ENCODE measurements around the gene YRDC. TPM values are rescaled to one million over a fixed set of nuclear protein-coding genes. Genes with fewer than 3 reads are reported as not detected.
A peak's percentile ranks its signal among the peaks of the same experiment; 100 is the strongest.

The YRDC gene
- total RNA-seq, 1 donor from 2014 or later, result 5.7 TPM

DNA sequence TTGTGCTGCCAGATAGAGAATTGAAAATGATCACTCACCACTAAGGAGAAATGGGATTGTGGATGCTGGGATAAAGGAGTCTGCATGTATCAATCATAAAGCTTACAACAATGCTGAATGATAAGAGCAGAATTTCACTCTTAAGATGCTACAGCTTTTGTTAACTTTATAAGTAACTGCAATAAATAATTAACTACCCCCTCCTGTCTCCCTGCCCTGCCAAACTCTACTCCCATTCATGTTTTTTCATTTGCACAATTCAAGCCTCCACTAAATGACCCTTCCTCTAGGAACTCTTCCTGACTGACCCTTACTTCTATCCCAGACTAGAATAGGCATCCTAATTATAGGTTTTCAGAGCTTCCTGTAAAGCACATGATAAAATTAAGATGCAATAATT lies 36.5 kb upstream of the YRDC start:
- Histone ChIP-seq H3K9me3 (replicated peaks) (no peaks in the 10 kb centered on the region), H3K36me3 (peaks cover 8% of the 10 kb centered on the region), H3K27ac (replicated peaks) (no peak overlapping the region), H3K27me3 (ENCODE audit: low read depth) (no peaks in the 10 kb centered on the region), H3K4me1 (peaks cover 30% of the 10 kb centered on the region), H3K4me3 (no peak overlapping the region)
- no peak for DNase-seq
- TF ChIP-seq, protein P1, sequence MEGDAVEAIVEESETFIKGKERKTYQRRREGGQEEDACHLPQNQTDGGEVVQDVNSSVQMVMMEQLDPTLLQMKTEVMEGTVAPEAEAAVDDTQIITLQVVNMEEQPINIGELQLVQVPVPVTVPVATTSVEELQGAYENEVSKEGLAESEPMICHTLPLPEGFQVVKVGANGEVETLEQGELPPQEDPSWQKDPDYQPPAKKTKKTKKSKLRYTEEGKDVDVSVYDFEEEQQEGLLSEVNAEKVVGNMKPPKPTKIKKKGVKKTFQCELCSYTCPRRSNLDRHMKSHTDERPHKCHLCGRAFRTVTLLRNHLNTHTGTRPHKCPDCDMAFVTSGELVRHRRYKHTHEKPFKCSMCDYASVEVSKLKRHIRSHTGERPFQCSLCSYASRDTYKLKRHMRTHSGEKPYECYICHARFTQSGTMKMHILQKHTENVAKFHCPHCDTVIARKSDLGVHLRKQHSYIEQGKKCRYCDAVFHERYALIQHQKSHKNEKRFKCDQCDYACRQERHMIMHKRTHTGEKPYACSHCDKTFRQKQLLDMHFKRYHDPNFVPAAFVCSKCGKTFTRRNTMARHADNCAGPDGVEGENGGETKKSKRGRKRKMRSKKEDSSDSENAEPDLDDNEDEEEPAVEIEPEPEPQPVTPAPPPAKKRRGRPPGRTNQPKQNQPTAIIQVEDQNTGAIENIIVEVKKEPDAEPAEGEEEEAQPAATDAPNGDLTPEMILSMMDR (IDR thresholded peaks at IDR 0.05; ENCODE audit: borderline replicate concordance), result no peak
- intact Hi-C loops (cut with micrococcal nuclease), result no loop called here

DNA sequence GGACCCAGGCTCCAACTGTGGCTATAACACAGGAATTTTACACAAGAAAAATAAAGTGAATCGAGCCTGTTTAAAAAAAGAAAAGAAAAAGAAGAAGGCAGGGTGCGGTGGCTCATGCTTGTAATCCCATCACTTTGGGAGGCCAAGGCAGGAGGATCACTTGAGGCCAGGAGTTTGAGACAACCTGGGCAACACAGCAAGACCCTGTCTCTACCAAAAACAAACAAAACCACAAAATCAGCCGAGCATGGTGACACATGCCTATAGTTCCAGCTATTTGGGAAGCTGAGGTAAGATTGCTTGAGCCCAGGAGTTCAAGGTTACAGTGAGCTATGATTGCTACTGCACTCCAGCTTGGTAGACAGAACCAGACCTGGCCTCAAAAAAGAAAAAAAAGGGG lies 33.6 kb upstream of the YRDC start:
- Histone ChIP-seq H3K36me3 (peaks cover 35% of the 10 kb centered on the region), H3K4me3 (no peak overlapping the region), H3K9me3 (replicated peaks) (no peaks in the 10 kb centered on the region), H3K27ac (replicated peaks) (no peak overlapping the region), H3K27me3 (ENCODE audit: low read depth) (no peaks in the 10 kb centered on the region), H3K4me1 (peaks cover 36% of the 10 kb centered on the region)
- TF ChIP-seq, protein P1 (IDR thresholded peaks at IDR 0.05; ENCODE audit: borderline replicate concordance), result no peak
- DNase-seq, result no peak
- intact Hi-C loops (cut with micrococcal nuclease), result no loop called here

DNA sequence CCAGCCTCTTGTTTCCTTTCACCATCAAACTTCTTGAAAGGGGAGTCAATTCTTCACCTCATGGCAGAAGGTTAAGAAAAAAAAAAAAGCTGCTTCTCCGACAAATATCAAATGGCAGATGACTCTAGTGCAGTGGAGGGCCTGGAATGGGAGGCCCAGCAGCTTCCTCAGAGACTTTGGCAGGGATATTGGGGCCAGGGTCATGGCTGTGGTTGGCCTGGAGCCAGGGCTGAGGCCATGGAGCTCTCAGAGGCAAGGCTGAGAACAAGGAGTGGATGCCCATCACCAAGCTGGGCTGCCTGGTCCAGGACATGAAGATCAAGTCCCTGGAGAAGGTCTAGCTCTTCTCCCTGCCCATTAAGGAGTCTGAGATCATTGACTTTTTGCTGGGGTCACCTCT lies 32.7 kb upstream of the YRDC start:
- H3K36me3 ChIP-seq, result peaks cover 42% of the 10 kb centered on the region
- H3K27me3 ChIP-seq (ENCODE audit: low read depth), result no peaks in the 10 kb centered on the region
- TF ChIP-seq, protein P1 (IDR thresholded peaks at IDR 0.05; ENCODE audit: borderline replicate concordance), result no peak
- no peak overlapping the region for H3K27ac ChIP-seq (replicated peaks)
- H3K4me3 ChIP-seq, result no peak overlapping the region
- no peak for DNase-seq
- intact Hi-C loops (cut with micrococcal nuclease), result no loop called here
- H3K4me1 ChIP-seq, result peaks cover 32% of the 10 kb centered on the region
- no peaks in the 10 kb centered on the region for H3K9me3 ChIP-seq (replicated peaks)

DNA sequence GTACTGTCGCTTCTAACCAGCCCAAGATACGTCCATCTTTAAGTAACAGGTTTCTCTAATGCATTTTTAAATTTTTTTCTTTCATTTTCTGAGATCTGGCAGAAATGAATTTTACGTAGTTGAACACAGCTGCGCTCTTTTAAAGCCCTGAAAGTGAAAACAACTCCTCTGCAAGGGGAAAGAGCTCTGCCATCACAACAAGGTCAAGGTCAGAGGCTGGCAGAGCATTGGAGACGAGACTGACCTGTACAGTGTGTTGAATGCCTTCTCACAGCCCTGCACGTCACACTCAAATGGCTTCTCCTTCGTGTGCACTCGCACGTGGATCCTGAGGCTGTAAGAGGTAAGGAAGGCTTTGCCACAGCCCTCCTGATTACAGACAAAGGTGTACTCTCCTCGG lies 31.7 kb upstream of the YRDC start:
- Histone ChIP-seq H3K4me3 (no peak overlapping the region), H3K27me3 (ENCODE audit: low read depth) (no peaks in the 10 kb centered on the region), H3K27ac (replicated peaks) (peak overlapping the region; percentile 21), H3K4me1 (peaks cover 22% of the 10 kb centered on the region), H3K9me3 (replicated peaks) (no peaks in the 10 kb centered on the region), H3K36me3 (peaks cover 52% of the 10 kb centered on the region)
- TF ChIP-seq, protein P1 (IDR thresholded peaks at IDR 0.05; ENCODE audit: borderline replicate concordance), result no peak
- intact Hi-C loops (cut with micrococcal nuclease), result no loop called here
- no peak for DNase-seq

DNA sequence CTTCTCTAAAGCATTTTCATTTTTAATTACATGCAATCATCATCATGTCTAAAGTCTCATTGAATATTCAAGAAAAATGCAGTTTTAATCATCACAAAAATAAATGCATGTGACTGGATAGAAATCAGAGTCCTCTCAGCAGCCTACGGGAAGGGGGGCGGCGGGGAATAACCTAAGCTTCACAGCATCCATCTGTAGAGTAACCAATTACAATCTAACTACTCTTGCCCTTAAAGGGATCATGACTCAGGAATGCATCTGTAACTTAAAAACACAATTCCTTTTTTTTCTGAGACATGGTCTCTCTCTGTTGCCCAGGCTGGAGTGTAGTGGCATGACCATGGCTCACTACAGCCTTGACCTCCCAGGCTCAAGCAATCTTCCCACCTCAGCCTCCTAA lies 28.8 kb upstream of the YRDC start:
- intact Hi-C loops (cut with micrococcal nuclease), result no loop called here
- TF ChIP-seq, protein P1 (IDR thresholded peaks at IDR 0.05; ENCODE audit: borderline replicate concordance), result no peak
- Histone ChIP-seq H3K27me3 (ENCODE audit: low read depth) (no peaks in the 10 kb centered on the region), H3K9me3 (replicated peaks) (no peaks in the 10 kb centered on the region), H3K4me3 (no peak overlapping the region), H3K36me3 (peaks cover 81% of the 10 kb centered on the region), H3K4me1 (peaks cover 12% of the 10 kb centered on the region), H3K27ac (replicated peaks) (no peak overlapping the region)
- DNase-seq, result no peak

DNA sequence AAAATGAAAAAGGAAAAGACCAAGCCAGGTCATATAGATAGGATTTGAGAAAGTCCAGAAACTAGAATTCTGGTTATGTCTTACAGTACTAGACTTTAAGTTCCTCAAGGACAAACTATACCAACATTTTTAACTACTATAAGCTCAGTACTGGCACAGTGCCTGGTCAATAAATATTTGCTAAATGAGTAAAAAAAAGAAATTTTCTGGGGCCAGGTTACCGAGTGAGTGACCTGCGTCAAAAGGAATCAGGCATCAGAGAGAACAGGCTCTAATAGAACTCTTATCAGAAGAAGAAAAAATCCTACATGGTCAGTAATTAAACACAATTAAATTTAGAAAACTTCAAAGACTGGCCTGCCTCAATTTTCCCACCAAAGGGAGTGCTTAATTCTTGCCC lies 23.8 kb upstream of the YRDC start:
- Histone ChIP-seq H3K27me3 (ENCODE audit: low read depth) (no peaks in the 10 kb centered on the region), H3K27ac (replicated peaks) (no peak overlapping the region), H3K9me3 (replicated peaks) (no peaks in the 10 kb centered on the region), H3K36me3 (peaks cover 83% of the 10 kb centered on the region), H3K4me3 (no peak overlapping the region), H3K4me1 (no peaks in the 10 kb centered on the region)
- DNase-seq, result no peak
- intact Hi-C loops (cut with micrococcal nuclease), result no loop called here
- TF ChIP-seq, protein P1 (IDR thresholded peaks at IDR 0.05; ENCODE audit: borderline replicate concordance), result no peak
